Retinal pigment epithelial cell (primary cell): ENCODE measurements around the gene STEAP3.

Experiments
- DNase-seq: peaks from one replicate; pipeline ENCODE4 v3.0.0-alpha.2; 2010; ENCODE audit warnings: low read depth
- H3K4me3 ChIP-seq: 2 replicates; pipeline ENCODE4 v1.5.1; 2011; ENCODE audit warnings: mild to moderate bottlenecking, low read length, control low read depth, moderate library complexity
- CTCF ChIP-seq: conservative IDR thresholded peaks from 2 replicates; pipeline ENCODE4 v1.5.1; 2011; ENCODE audit warnings: low read depth, low read length, control low read depth, inconsistent platforms

STEAP3 gene

GRCh38 chr2:119289093-119289492 lies 65.5 kb downstream of the STEAP3 start:
- no peak overlapping the region for H3K4me3 ChIP-seq
- no peak for TF ChIP-seq CTCF
- no peak for DNase-seq

- no peak for DNase-seq
- no peak overlapping the region for H3K4me3 ChIP-seq
- TF ChIP-seq CTCF: no peak
These were observed 66.0 kb downstream of the STEAP3 start for GRCh38 chr2:119289642-119290041.

- H3K4me3 ChIP-seq: no peak overlapping the region
- peak; percentile 99 for TF ChIP-seq CTCF
- peak; percentile 24 for DNase-seq
These were observed 67.4 kb downstream of the STEAP3 start for GRCh38 chr2:119290859-119291587.

- no peak for DNase-seq
- no peak for TF ChIP-seq CTCF
- no peak overlapping the region for H3K4me3 ChIP-seq
These were observed 68.0 kb downstream of the STEAP3 start for GRCh38 chr2:119291588-119292167.

- no peak overlapping the region for H3K4me3 ChIP-seq
- no peak for DNase-seq
- no peak for TF ChIP-seq CTCF
These were observed 68.6 kb downstream of the STEAP3 start for GRCh38 chr2:119292226-119292625.

- no peak for TF ChIP-seq CTCF
- H3K4me3 ChIP-seq: no peak overlapping the region
- no peak for DNase-seq
These were observed 69.6 kb downstream of the STEAP3 start for GRCh38 chr2:119293254-119293653.

- no peak for TF ChIP-seq CTCF
- no peak overlapping the region for H3K4me3 ChIP-seq
- no peak for DNase-seq
These were observed 70.3 kb downstream of the STEAP3 start for GRCh38 chr2:119293900-119294299.
